Measurements from ENCODE around the gene NUTF2. TPM values are rescaled to one million over a fixed set of nuclear protein-coding genes. Genes with fewer than 3 reads are reported as not detected.

NUTF2 gene
- total and polyA plus RNA-seq, 2 of the 8 experiments (the other 6 are each of a cell fraction or from before 2014, with no cell fraction given) = 219 to 377 TPM

GRCh38 chr16:67825906-67826305, 20.8 kb upstream of the NUTF2 start:
- ChIA-PET CTCF (ENCODE audit: partially characterized antibody) (interaction anchor here (0.6 to 11.6 kb wide), 8 partner anchors 11 to 371 kb away, joined by 3 to 100 read pairs (median 4); partner anchors contain the start of gene NUTF2), POLR2A (ENCODE audit: partially characterized antibody) (interaction anchor here (0.7 to 3.2 kb wide), 5 partner anchors 8 to 19 kb away, joined by 3 to 15 read pairs (median 4); no protein-coding TSS in a partner anchor)
- FAIRE-seq (no peak), DNase-seq (ENCODE audit: low read depth in 1 of 2, low spot score in 2 of 2) (no peak)
- H4K20me1 ChIP-seq (replicated peaks in 1 of 2; ENCODE audit: control insufficient read depth in 1 of 2, insufficient read depth in 2 of 2, low read length in 2 of 2) = peaks cover 3 to 4% of the 10 kb centered on the region in 2 experiments
- H3K27ac ChIP-seq (ENCODE audit: low read depth, low read length) = no peak overlapping the region
- H3K9me3 ChIP-seq (ENCODE audit: insufficient read depth in 2 of 2, low read depth in 1 of 2, low read length in 1 of 2) = no peaks in the 10 kb centered on the region
- no peak overlapping the region for H3K9ac ChIP-seq (replicated peaks in 1 of 4; ENCODE audit: extremely low read depth in 1 of 4, low read depth in 3 of 4, low read length in 3 of 4)
- peaks cover 0 to 2% (median 0%) of the 10 kb centered on the region in 4 experiments; a peak in 3 of 7 replicates for H3K4me1 ChIP-seq (replicated peaks in 1 of 4; ENCODE audit: control insufficient read depth in 3 of 4, insufficient read depth in 4 of 4, low read length in 3 of 4)
- H3K36me3 ChIP-seq (ENCODE audit: control insufficient read depth in 2 of 4, insufficient read depth in 4 of 4, low read length in 3 of 4) = peaks cover 9 to 25% (median 13%) of the 10 kb centered on the region in 4 experiments
- no peak overlapping the region for H4K5ac ChIP-seq (ENCODE audit: insufficient read length, low read depth, low read length)
- no peak overlapping the region for H2BK12ac ChIP-seq (ENCODE audit: low read depth, low read length)
- no peak overlapping the region for H3K4me3 ChIP-seq (ENCODE audit: extremely low read depth in 1 of 4, insufficient read depth in 2 of 4, low read depth in 3 of 4, low read length in 4 of 4)
- no peak overlapping the region for H4K91ac ChIP-seq (replicated peaks; ENCODE audit: insufficient read length, low read length)
- 0 out of 2 replicates have a peak overlapping the region, but pooled peaks have one; percentile 72 for H2BK20ac ChIP-seq (ENCODE audit: low read length)
- WGBS, 2 experiments (ENCODE audit: extremely low coverage in 1 of 2, insufficient coverage in 1 of 2, insufficient read length in 1 of 2, insufficient replicate concordance in 2 of 2, low coverage in 1 of 2, low lambda C conversion rate in 2 of 2, missing lambda C conversion rate in 1 of 2) = 91% methylated on average over 12 of the region's 14 CpGs; no CpG with 5 or more reads in 1 of the 2 experiments
- no peak overlapping the region for H2AFZ ChIP-seq (ENCODE audit: low read length)
- no peak overlapping the region for H2BK15ac ChIP-seq (ENCODE audit: low read length)
- no peak overlapping the region for H2BK120ac ChIP-seq (replicated peaks; ENCODE audit: low read depth, low read length)
- H2AK5ac ChIP-seq (ENCODE audit: low read depth, low read length) = no peak overlapping the region
- H3K56ac ChIP-seq (replicated peaks; ENCODE audit: insufficient read length, low read depth, low read length) = no peak overlapping the region
- no peak overlapping the region; the same call in 1 of the 2 replicates for H2BK5ac ChIP-seq (ENCODE audit: low read depth, low read length)
- no peak overlapping the region for H3K14ac ChIP-seq (ENCODE audit: insufficient read length)
- H3K27me3 ChIP-seq (replicated peaks in 1 of 4; ENCODE audit: control insufficient read depth in 3 of 4, extremely low read depth in 1 of 4, insufficient read depth in 3 of 4, low read length in 3 of 4) = no peaks in the 10 kb centered on the region; a peak in 1 of 7 replicates
- no peak overlapping the region for H4K8ac ChIP-seq (ENCODE audit: extremely low read depth, insufficient read depth, low read length)
- no peak overlapping the region for H3K23ac ChIP-seq (ENCODE audit: insufficient read length)
- H3K79me2 ChIP-seq (ENCODE audit: control insufficient read depth in 1 of 2, insufficient read depth in 2 of 2, low read length in 2 of 2) = no peaks in the 10 kb centered on the region
- no peaks in the 10 kb centered on the region for H3K23me2 ChIP-seq (ENCODE audit: low read depth, low read length)
- H3K4ac ChIP-seq (replicated peaks; ENCODE audit: insufficient read length, low read depth, low read length) = no peak overlapping the region
- H3K4me2 ChIP-seq (ENCODE audit: insufficient read depth in 1 of 2, low read depth in 2 of 2, low read length in 2 of 2) = no peak overlapping the region
- no peaks in the 10 kb centered on the region; the same call in 1 of the 2 replicates for H3K79me1 ChIP-seq (ENCODE audit: low read depth, low read length)
- no peak overlapping the region for H3K18ac ChIP-seq (ENCODE audit: extremely low read depth, low read length)
- TF ChIP-seq, protein P1, sequence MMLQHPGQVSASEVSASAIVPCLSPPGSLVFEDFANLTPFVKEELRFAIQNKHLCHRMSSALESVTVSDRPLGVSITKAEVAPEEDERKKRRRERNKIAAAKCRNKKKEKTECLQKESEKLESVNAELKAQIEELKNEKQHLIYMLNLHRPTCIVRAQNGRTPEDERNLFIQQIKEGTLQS (IDR thresholded peaks at IDR 0.05; ENCODE audit: insufficient read depth, low read depth, low read length) = no peak
- TF ChIP-seq BRCA1 (IDR thresholded peaks at IDR 0.05; ENCODE audit: low read depth, low read length) = no peak
- TF ChIP-seq CHD2 (IDR thresholded peaks at IDR 0.05; ENCODE audit: low read length) = no peak
- TF ChIP-seq EP300 (IDR thresholded peaks at IDR 0.05; ENCODE audit: borderline replicate concordance in 1 of 2, low read depth in 2 of 2, low read length in 2 of 2) = no peak
- TF ChIP-seq POLR2AphosphoS5 (IDR thresholded peaks at IDR 0.05; ENCODE audit: low read depth, low read length) = no peak
- no peak for TF ChIP-seq PHF8 (conservative IDR thresholded peaks at IDR 0.05; ENCODE audit: low read depth, low read length)
- no peak for TF ChIP-seq CBX8 (IDR thresholded peaks at IDR 0.05; ENCODE audit: borderline replicate concordance, low read depth, low read length)
- TF ChIP-seq USF2 (IDR thresholded peaks at IDR 0.05; ENCODE audit: low read length) = no peak
- no peak for TF ChIP-seq NRF1 (IDR thresholded peaks at IDR 0.05; ENCODE audit: low read depth, low read length)
- no peak for TF ChIP-seq GABPA (IDR thresholded peaks at IDR 0.05; ENCODE audit: borderline replicate concordance, insufficient read depth, low read length)
- TF ChIP-seq NANOG (IDR thresholded peaks at IDR 0.05; ENCODE audit: insufficient read depth, low read depth, low read length, poor library complexity, severe bottlenecking) = no peak
